H9 (cell line): ENCODE measurements around the gene WASF3. TPM values are rescaled to one million over a fixed set of nuclear protein-coding genes. Genes with fewer than 3 reads are reported as not detected.

ENCODE experiments used
- DNase-seq: peaks from one replicate; pipeline ENCODE4 v3.0.0-alpha.2; 2017
- H2AFZ ChIP-seq: one replicate; pipeline ENCODE4 v1.6.1; 2013; ENCODE audit warnings: mild to moderate bottlenecking, low read length, control low read depth, moderate library complexity
- H2AK5ac ChIP-seq: 2 replicates; pipeline ENCODE4 v1.6.1; 2013; ENCODE audit warnings: low read length, control low read depth, mixed read lengths; ENCODE audit not compliant: insufficient read length
- H2BK120ac ChIP-seq: one replicate; pipeline ENCODE4 v1.6.1; 2013; ENCODE audit warnings: low read depth, mild to moderate bottlenecking, low read length, control low read depth, inconsistent platforms; ENCODE audit not compliant: poor library complexity, severe bottlenecking
- H2BK12ac ChIP-seq: 2 replicates; pipeline ENCODE4 v1.6.1; 2013; ENCODE audit warnings: low read length, control low read depth, mixed read lengths, low read depth; ENCODE audit not compliant: insufficient read length
- H2BK15ac ChIP-seq: 2 replicates; pipeline ENCODE4 v1.6.1; 2013; ENCODE audit warnings: low read depth, low read length, control low read depth
- H2BK20ac ChIP-seq: one replicate; pipeline ENCODE4 v1.6.1; 2013; ENCODE audit warnings: low read depth, mild to moderate bottlenecking, low read length, control low read depth, inconsistent platforms; ENCODE audit not compliant: poor library complexity, severe bottlenecking
- H2BK5ac ChIP-seq: 2 replicates; pipeline ENCODE4 v1.6.1; 2013; ENCODE audit warnings: low read length, control low read depth, mixed read lengths; ENCODE audit not compliant: insufficient read length
- H3K14ac ChIP-seq: 2 replicates; pipeline ENCODE4 v1.6.1; 2013; ENCODE audit warnings: low read length, control low read depth; ENCODE audit not compliant: insufficient read depth
- H3K18ac ChIP-seq: 2 replicates; pipeline ENCODE4 v1.6.1; 2013; ENCODE audit warnings: low read depth, mild to moderate bottlenecking, mixed read lengths, low read length, control low read depth; ENCODE audit not compliant: insufficient read length
- H3K23ac ChIP-seq: 2 replicates; pipeline ENCODE4 v1.6.1; 2013; ENCODE audit warnings: low read length, control low read depth, mixed read lengths, low read depth; ENCODE audit not compliant: insufficient read length
- H3K23me2 ChIP-seq: 2 replicates; pipeline ENCODE4 v1.6.1; 2013; ENCODE audit warnings: low read depth, mild to moderate bottlenecking, mixed read lengths, low read length, control low read depth; ENCODE audit not compliant: insufficient read length, poor library complexity, severe bottlenecking
- H3K27ac ChIP-seq: 2 replicates; pipeline ENCODE4 v1.5.1; 2013; ENCODE audit warnings: low read length, control low read depth, mixed read lengths, low read depth; ENCODE audit not compliant: insufficient read length
- H3K27me3 ChIP-seq: 2 replicates; pipeline ENCODE4 v1.6.1; 2013; ENCODE audit warnings: low read length, control low read depth, inconsistent platforms; ENCODE audit not compliant: insufficient read depth
- H3K4ac ChIP-seq: 2 replicates; pipeline ENCODE4 v1.6.1; 2013; ENCODE audit warnings: low read depth, mild to moderate bottlenecking, control low read depth, inconsistent platforms, low read length, moderate library complexity
- H3K4me1 ChIP-seq: 2 replicates; pipeline ENCODE4 v1.6.1; 2013; ENCODE audit warnings: low read length, control low read depth, inconsistent platforms; ENCODE audit not compliant: insufficient read depth
- H3K4me2 ChIP-seq: 2 replicates; pipeline ENCODE4 v1.6.1; 2013; ENCODE audit warnings: low read length, control low read depth, mixed read lengths; ENCODE audit not compliant: insufficient read length, insufficient read depth
- H3K56ac ChIP-seq: 2 replicates; pipeline ENCODE4 v1.6.1; 2013; ENCODE audit warnings: low read depth, mild to moderate bottlenecking, mixed read lengths, low read length, control low read depth; ENCODE audit not compliant: insufficient read length
- H3K79me1 ChIP-seq: 2 replicates; pipeline ENCODE4 v1.6.1; 2013; ENCODE audit warnings: low read depth, mild to moderate bottlenecking, moderate library complexity, low read length, control low read depth, inconsistent platforms; ENCODE audit not compliant: insufficient read depth, poor library complexity, severe bottlenecking
- H3K79me2 ChIP-seq: 2 replicates; pipeline ENCODE4 v1.6.1; 2013; ENCODE audit warnings: low read length, control low read depth, inconsistent platforms; ENCODE audit not compliant: insufficient read depth
- H3K9ac ChIP-seq: 2 replicates; pipeline ENCODE4 v1.6.1; 2013; ENCODE audit warnings: low read length, control low read depth, mixed read lengths; ENCODE audit not compliant: insufficient read length; ENCODE audit errors: extremely low read depth
- H3K9me3 ChIP-seq: one replicate; pipeline ENCODE4 v1.6.1; 2013; ENCODE audit warnings: low read depth, low read length, inconsistent platforms; ENCODE audit not compliant: control insufficient read depth
- H3T11ph ChIP-seq: one replicate; pipeline ENCODE4 v1.6.1; 2013; ENCODE audit warnings: mild to moderate bottlenecking, low read length, control low read depth, inconsistent platforms
- H4K20me1 ChIP-seq: one replicate; pipeline ENCODE4 v1.6.1; 2013; ENCODE audit not compliant: control insufficient read depth, insufficient read length, insufficient read depth
- H4K5ac ChIP-seq: 2 replicates; pipeline ENCODE4 v1.6.1; 2013; ENCODE audit warnings: low read depth, mild to moderate bottlenecking, mixed read lengths, low read length, control low read depth; ENCODE audit not compliant: insufficient read length
- H4K8ac ChIP-seq: replicated peaks from 2 replicates; pipeline ENCODE4 v1.6.1; 2013; ENCODE audit warnings: low read length, control low read depth, mixed read lengths, low read depth; ENCODE audit not compliant: insufficient read length
- H4K91ac ChIP-seq: 2 replicates; pipeline ENCODE4 v1.6.1; 2013; ENCODE audit warnings: low read depth, mild to moderate bottlenecking, moderate library complexity, mixed read lengths, low read length, control low read depth; ENCODE audit not compliant: insufficient read length
- H3K27ac Mint-ChIP-seq, 3 experiments: 2 replicates in 2 of 3; 3 replicates in 1 of 3; pipeline ENCODE4 v1.8.0; 2020 to 2021; ENCODE audit warnings: mixed read lengths in 3 of 3, mild to moderate bottlenecking in 1 of 3, moderate library complexity in 1 of 3
- H3K27me3 Mint-ChIP-seq: 2 replicates; pipeline ENCODE4 v1.8.0; 2021; ENCODE audit warnings: low read depth, mild to moderate bottlenecking, moderate library complexity, mixed read lengths
- H3K36me3 Mint-ChIP-seq, 3 experiments: 2 replicates in 2 of 3; 3 replicates in 1 of 3; pipeline ENCODE4 v1.8.0; 2020 to 2021; ENCODE audit warnings: low read depth in 3 of 3, mixed read lengths in 3 of 3; ENCODE audit not compliant: insufficient read depth in 1 of 3
- H3K4me1 Mint-ChIP-seq, 2 experiments: 2 replicates each; pipeline ENCODE4 v1.8.0; 2020; ENCODE audit warnings: mixed read lengths in 2 of 2
- H3K4me3 Mint-ChIP-seq, 2 experiments: 2 replicates in 1 of 2; 3 replicates in 1 of 2; pipeline ENCODE4 v1.8.0; 2020 to 2021; ENCODE audit warnings: mild to moderate bottlenecking in 2 of 2, mixed read lengths in 2 of 2, moderate library complexity in 1 of 2
- H3K9me3 Mint-ChIP-seq, 2 experiments: 2 replicates in 1 of 2; 3 replicates in 1 of 2; pipeline ENCODE4 v1.8.0; 2020; ENCODE audit warnings: mild to moderate bottlenecking in 2 of 2, mixed read lengths in 2 of 2, moderate library complexity in 1 of 2
- CTCF ChIP-seq: fragments of 200-600 bp; sonication (generic); conservative IDR thresholded peaks from 3 replicates; pipeline ENCODE4 v1.8.0; 2021; ENCODE audit warnings: antibody characterized with exemption, mild to moderate bottlenecking
- WGBS: extraction: QIAGEN DNeasy Blood & Tissue Kit; methylation state at CpG from one replicate; pipeline ENCODE4 v1.1.7; 2013; ENCODE audit warnings: missing lambda C conversion rate, low lambda C conversion rate, mixed read lengths; ENCODE audit not compliant: insufficient read length; ENCODE audit errors: extremely low coverage; 5-methylcytosine and 5-hydroxymethylcytosine counted together
- total RNA-seq: library from RNA; stranded (reverse); gene quantifications from 2 replicates; pipeline ENCODE4 v1.2.1, GENCODE V29; 2021

The WASF3 gene
- total RNA-seq, 1 experiment from 2014 or later = 22.2 TPM

- Histone ChIP-seq H3K9ac (no peak overlapping the region), H3K14ac (no peak overlapping the region), H4K5ac (no peak overlapping the region), H3K23ac (no peak overlapping the region), H3K18ac (no peak overlapping the region), H4K20me1 (no peaks in the 10 kb centered on the region), H2BK5ac (no peak overlapping the region), H3K79me1 (no peaks in the 10 kb centered on the region), H3K4ac (no peak overlapping the region), H4K91ac (no peak overlapping the region), H2BK120ac (no peak overlapping the region), H2BK20ac (no peak overlapping the region), H3K27ac (no peak overlapping the region), H2BK15ac (no peak overlapping the region), H2AK5ac (no peak overlapping the region), H3K56ac (no peak overlapping the region), H4K8ac (no peak overlapping the region), H3K79me2 (no peaks in the 10 kb centered on the region), H3T11ph (no peak overlapping the region), H3K4me1 (peaks cover 5% of the 10 kb centered on the region; the same call in 1 of the 2 replicates), H2AFZ (no peak overlapping the region), H3K9me3 (no peaks in the 10 kb centered on the region), H2BK12ac (no peak overlapping the region), H3K4me2 (no peak overlapping the region), H3K23me2 (no peaks in the 10 kb centered on the region), H3K27me3 (no peaks in the 10 kb centered on the region)
- Mint-ChIP-seq H3K27ac (no peak overlapping the region), H3K4me3 (no peak overlapping the region), H3K27me3 (no peaks in the 10 kb centered on the region), H3K36me3 (peaks cover 21 to 25% (median 22%) of the 10 kb centered on the region in 3 experiments; a peak in 6 of 7 replicates), H3K4me1 (peaks cover 22 to 25% of the 10 kb centered on the region in 2 experiments), H3K9me3 (no peaks in the 10 kb centered on the region)
- TF ChIP-seq CTCF = no peak
- WGBS = no CpG with 5 or more reads among the region's 15 CpGs
- no peak for DNase-seq
Observed at GRCh38 chr13:26681036-26681435, 123.6 kb downstream of the WASF3 start.
